GM12891 (cell line): ENCODE results near the gene ACOT12.

Experiments
- POLR2A ChIP-seq: IDR thresholded peaks from 2 replicates; pipeline ENCODE4 v1.6.1; 2011; ENCODE audit warnings: low read depth, low read length, control low read depth
- SPI1 ChIP-seq: IDR thresholded peaks from 2 replicates; pipeline ENCODE4 v1.6.1; 2011; ENCODE audit warnings: low read depth, low read length, control low read depth

- TF ChIP-seq POLR2A, result no peak
- no peak for TF ChIP-seq SPI1
Measured at GRCh38 chr5:81425569-81425968, 31.6 kb upstream of the ACOT12 start.
